ENCODE measurements around the gene CACNA1G.

GRCh38 chr17:50523208-50523607, 37.3 kb upstream of the CACNA1G start:
- TF ChIP-seq CTCF (IDR thresholded peaks at IDR 0.05; ENCODE audit: poor library complexity) = no peak
- TF ChIP-seq EZH2 (IDR thresholded peaks at IDR 0.05; ENCODE audit: borderline replicate concordance) = no peak

Measured in hepatocyte (in vitro differentiated cells).